Stimulated activated naive CD8-positive, alpha-beta T cell treated with anti-CD3 and anti-CD28 coated beads, Interleukin-15, amount 100 ng/mL, for 72 hours (primary cell): Measurements from ENCODE around the gene RAET1L.
"Not testable (repeated sequence)": the region's sequence is repeated elsewhere in the genome, so short reads cannot be mapped to it uniquely, and the experiment has no call there.

ENCODE experiments used
- ATAC-seq: fragments of 150-1000 bp; cut with Tn5 transposase; 2 replicates; pipeline ENCODE4 v1.10.0; 2021; ENCODE audit warnings: mild to moderate bottlenecking, moderate library complexity
- DNase-seq, 2 donors: peaks; one replicate each; pipeline ENCODE4 v3.0.0; 2021 to 2022
- H3K27ac Mint-ChIP-seq, 2 donors: one replicate each; pipeline ENCODE4 v1.8.0; 2022; ENCODE audit warnings: mild to moderate bottlenecking in 2 of 2, mixed read lengths in 2 of 2, moderate library complexity in 2 of 2
- H3K27me3 Mint-ChIP-seq: one replicate; pipeline ENCODE4 v1.8.0; 2022; ENCODE audit warnings: mixed read lengths
- H3K4me1 Mint-ChIP-seq: one replicate; pipeline ENCODE4 v1.8.0; 2022; ENCODE audit warnings: mild to moderate bottlenecking, mixed read lengths
- H3K4me3 Mint-ChIP-seq, 2 donors: one replicate each; pipeline ENCODE4 v1.8.0; 2022; ENCODE audit warnings: mild to moderate bottlenecking in 2 of 2, mixed read lengths in 2 of 2, moderate library complexity in 1 of 2
- H3K9me3 Mint-ChIP-seq, 2 donors: one replicate each; pipeline ENCODE4 v1.8.0; 2022; ENCODE audit warnings: mixed read lengths in 2 of 2

Gene RAET1L

DNA sequence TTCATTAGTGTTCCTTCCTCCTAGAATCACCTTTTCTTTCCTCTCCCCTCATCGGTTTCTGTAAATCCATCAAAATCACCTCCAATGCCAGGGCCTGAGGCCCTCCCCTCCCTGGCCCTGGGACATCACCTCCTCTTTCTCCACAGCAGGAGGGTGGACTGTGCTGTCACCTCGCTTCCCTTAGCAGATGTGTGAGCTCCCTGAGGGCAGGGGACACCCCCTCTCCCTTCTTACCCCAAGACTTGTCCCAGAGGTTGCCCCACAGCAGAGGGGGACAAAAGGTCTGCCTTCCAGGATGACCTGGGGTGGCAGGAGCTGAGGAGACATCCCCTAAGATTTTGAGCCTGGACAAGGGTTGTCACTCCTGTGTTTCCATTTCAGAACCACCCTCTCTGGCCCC lies 55.7 kb downstream of the RAET1L start:
- DNase-seq = no peak
- H3K27me3 Mint-ChIP-seq = peaks cover 88% of the 10 kb centered on the region
- no peak overlapping the region for H3K27ac Mint-ChIP-seq
- H3K4me1 Mint-ChIP-seq = peaks cover 32% of the 10 kb centered on the region
- no peaks in the 10 kb centered on the region for H3K9me3 Mint-ChIP-seq
- H3K4me3 Mint-ChIP-seq = no peak overlapping the region
- no peak for ATAC-seq

DNA sequence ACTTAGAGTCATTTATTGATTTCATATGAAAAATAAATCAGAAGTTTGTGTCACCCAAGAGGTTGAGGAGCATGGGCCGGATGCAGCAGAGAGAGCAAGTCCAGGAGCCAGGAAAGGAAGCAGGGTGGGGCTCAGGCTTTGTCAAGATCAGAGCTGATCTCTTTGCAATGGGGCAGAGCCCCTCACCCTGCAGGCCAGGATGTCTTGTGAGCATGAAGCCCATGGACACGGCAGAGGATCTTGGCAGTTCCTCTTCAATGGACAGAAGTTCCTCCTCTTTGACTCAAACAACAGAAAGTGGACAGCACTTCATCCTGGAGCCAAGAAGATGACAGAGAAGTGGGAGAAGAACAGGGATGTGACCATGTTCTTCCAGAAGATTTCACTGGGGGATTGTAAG lies 56.4 kb downstream of the RAET1L start:
- peaks cover 88% of the 10 kb centered on the region for H3K27me3 Mint-ChIP-seq
- not testable (repeated sequence) for H3K4me3 Mint-ChIP-seq, DNase-seq, ATAC-seq, H3K9me3 Mint-ChIP-seq, H3K27ac Mint-ChIP-seq
- H3K4me1 Mint-ChIP-seq = peaks cover 31% of the 10 kb centered on the region
